CD4-positive, CD25-positive, alpha-beta regulatory T cell (primary cell): ENCODE measurements around the gene DLGAP4. TPM values are rescaled to one million over a fixed set of nuclear protein-coding genes. Genes with fewer than 3 reads are reported as not detected.

ENCODE experiments used
- ATAC-seq, 2 donors: fragments of 150-1000 bp; cut with Tn5 transposase; one replicate each; pipeline ENCODE4 v1.10.0; 2021; ENCODE audit warnings: low read depth in 2 of 2, moderate number of reproducible peaks in 2 of 2, moderate library complexity in 1 of 2
- DNase-seq, 3 donors: peaks; one replicate each; pipeline versions ENCODE4 v3.0.0 to v3.0.0-alpha.2; 2012 to 2022; ENCODE audit warnings: mixed read lengths in 1 of 3
- H3K27ac ChIP-seq: one replicate; pipeline ENCODE4 v1.7.0; 2013; ENCODE audit warnings: mild to moderate bottlenecking, low read length; ENCODE audit not compliant: insufficient read depth, poor library complexity, severe bottlenecking
- H3K27me3 ChIP-seq: one replicate; pipeline ENCODE4 v1.7.0; 2013; ENCODE audit warnings: low read length; ENCODE audit not compliant: control insufficient read depth, insufficient read depth
- H3K36me3 ChIP-seq: one replicate; pipeline ENCODE4 v1.7.0; 2013; ENCODE audit warnings: mild to moderate bottlenecking, low read length, moderate library complexity; ENCODE audit not compliant: control insufficient read depth, insufficient read depth
- H3K4me1 ChIP-seq: 2 replicates; pipeline ENCODE4 v1.7.0; 2013; ENCODE audit warnings: mild to moderate bottlenecking, low read length; ENCODE audit not compliant: insufficient read depth, control insufficient read depth, poor library complexity, severe bottlenecking
- H3K4me3 ChIP-seq: one replicate; pipeline ENCODE4 v1.7.0; 2013; ENCODE audit warnings: low read depth, mild to moderate bottlenecking, low read length, moderate library complexity
- H3K9me3 ChIP-seq, 2 experiments: 1 replicate in 1 of 2; 2 replicates in 1 of 2; pipeline ENCODE4 v1.7.0; 2013; ENCODE audit warnings: low read length in 2 of 2, mild to moderate bottlenecking in 1 of 2, moderate library complexity in 1 of 2; ENCODE audit not compliant: control insufficient read depth in 2 of 2
- H3K27ac Mint-ChIP-seq, 3 donors: one replicate each; pipeline ENCODE4 v1.8.0; 2020 to 2022; ENCODE audit warnings: mild to moderate bottlenecking in 3 of 3, mixed read lengths in 3 of 3, moderate library complexity in 2 of 3
- H3K27me3 Mint-ChIP-seq: one replicate; pipeline ENCODE4 v1.8.0; 2022; ENCODE audit warnings: mild to moderate bottlenecking, mixed read lengths
- H3K36me3 Mint-ChIP-seq: one replicate; pipeline ENCODE4 v1.8.0; 2020; ENCODE audit warnings: mixed read lengths
- H3K4me1 Mint-ChIP-seq, 4 donors: one replicate each; pipeline ENCODE4 v1.8.0; 2020 to 2022; ENCODE audit warnings: mixed read lengths in 4 of 4, mild to moderate bottlenecking in 1 of 4
- H3K4me3 Mint-ChIP-seq, 4 donors: one replicate each; pipeline ENCODE4 v1.8.0; 2020 to 2022; ENCODE audit warnings: mild to moderate bottlenecking in 4 of 4, mixed read lengths in 4 of 4, moderate library complexity in 3 of 4
- H3K9me3 Mint-ChIP-seq, 7 donors: one replicate each; pipeline ENCODE4 v1.8.0; 2020 to 2022; ENCODE audit warnings: mixed read lengths in 7 of 7, mild to moderate bottlenecking in 3 of 7, moderate library complexity in 2 of 7
- polyA plus RNA-seq, 4 donors: library from polyadenylated mRNA; unstranded; fragments of 300-500 nt; fragmentation: Illumina TruSeq; gene quantifications; one replicate each; pipeline ENCODE4 v1.2.3, GENCODE V29; 2021
- total RNA-seq: library from RNA; stranded (reverse); gene quantifications from one replicate; pipeline ENCODE4 v1.2.3, GENCODE V29; 2022

The DLGAP4 gene
- total and polyA plus RNA-seq, 5 donors from 2014 or later: 10.8 to 43.5 (median 14.7) TPM

- H3K4me3 ChIP-seq: no peak overlapping the region
- H3K27ac ChIP-seq: no peak overlapping the region
- Mint-ChIP-seq H3K4me1 (peaks cover 0 to 48% (median 21%) of the 10 kb centered on the region in 4 donors), H3K9me3 (no peaks in the 10 kb centered on the region), H3K36me3 (peaks cover 14% of the 10 kb centered on the region), H3K4me3 (no peak overlapping the region), H3K27ac (peak overlapping the region in 2 of 3 donors; percentile 62 to 76), H3K27me3 (no peaks in the 10 kb centered on the region)
- DNase-seq (no peak), ATAC-seq (no peak)
- H3K9me3 ChIP-seq: no peaks in the 10 kb centered on the region
- peaks cover 3% of the 10 kb centered on the region for H3K36me3 ChIP-seq
- H3K27me3 ChIP-seq: no peaks in the 10 kb centered on the region
- H3K4me1 ChIP-seq: no peaks in the 10 kb centered on the region
These were observed 177.2 kb downstream of the DLGAP4 start for GRCh38 chr20:36483209-36483918.

DNA sequence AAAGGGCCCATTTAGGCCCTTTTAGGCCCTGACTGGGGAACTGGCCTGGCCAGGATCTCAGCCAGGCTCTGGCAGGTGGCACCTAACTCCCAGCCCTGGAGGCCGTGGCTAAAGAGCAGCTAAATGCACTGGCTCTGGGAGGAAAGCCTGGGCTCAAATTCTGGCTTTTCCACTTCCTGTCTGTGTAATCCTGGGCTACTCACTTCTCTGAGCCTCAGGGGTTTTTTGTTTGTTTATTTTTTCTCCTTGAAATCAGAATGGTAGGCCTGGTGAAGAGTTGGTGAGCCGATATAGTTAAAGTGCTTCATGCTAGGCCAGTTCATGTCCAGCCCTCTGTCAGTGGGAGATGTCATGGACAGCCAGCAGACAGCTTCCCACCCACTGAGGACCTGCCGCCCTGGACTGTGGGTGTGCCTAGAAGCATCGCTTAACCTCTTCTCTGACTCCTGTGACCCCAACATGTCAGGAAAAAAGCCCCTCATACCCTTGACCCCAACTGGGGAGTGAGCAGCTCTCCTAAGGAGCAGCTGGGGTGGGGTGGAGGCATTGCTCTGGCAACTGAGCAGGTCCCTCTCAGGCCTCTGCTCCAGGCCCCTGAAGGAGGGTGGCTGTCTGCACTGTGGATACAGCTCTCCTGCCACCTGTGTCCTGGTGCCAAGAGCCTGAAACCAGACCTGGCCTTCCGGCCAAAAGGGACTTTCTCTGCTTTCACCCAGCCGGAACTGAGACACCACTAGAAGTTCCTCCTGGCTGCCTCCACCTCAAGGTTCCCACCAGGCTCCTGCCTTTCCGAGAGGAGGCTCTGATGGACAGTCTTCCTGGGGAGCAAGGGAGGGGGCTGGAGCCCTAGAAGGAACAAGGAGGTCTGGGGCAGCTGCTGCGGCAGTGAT, 178.0 kb downstream of the DLGAP4 start:
- peaks cover 0 to 44% (median 18%) of the 10 kb centered on the region in 4 donors for H3K4me1 Mint-ChIP-seq
- H3K27me3 Mint-ChIP-seq: no peaks in the 10 kb centered on the region
- DNase-seq (no peak), ATAC-seq (no peak)
- Histone ChIP-seq H3K4me1 (no peaks in the 10 kb centered on the region), H3K27ac (no peak overlapping the region), H3K4me3 (no peak overlapping the region), H3K36me3 (peaks cover 3% of the 10 kb centered on the region), H3K27me3 (no peaks in the 10 kb centered on the region), H3K9me3 (no peaks in the 10 kb centered on the region)
- no peak overlapping the region for H3K27ac Mint-ChIP-seq
- H3K36me3 Mint-ChIP-seq: peaks cover 9% of the 10 kb centered on the region
- no peak overlapping the region for H3K4me3 Mint-ChIP-seq
- H3K9me3 Mint-ChIP-seq: no peaks in the 10 kb centered on the region

- Mint-ChIP-seq H3K36me3 (peaks cover 9% of the 10 kb centered on the region), H3K27ac (no peak overlapping the region), H3K4me1 (peaks cover 0 to 42% (median 20%) of the 10 kb centered on the region in 4 donors), H3K4me3 (no peak overlapping the region), H3K9me3 (no peaks in the 10 kb centered on the region), H3K27me3 (no peaks in the 10 kb centered on the region)
- no peak for ATAC-seq
- no peaks in the 10 kb centered on the region for H3K4me1 ChIP-seq
- no peak overlapping the region for H3K27ac ChIP-seq
- no peaks in the 10 kb centered on the region for H3K9me3 ChIP-seq
- H3K27me3 ChIP-seq: no peaks in the 10 kb centered on the region
- no peak for DNase-seq
- no peak overlapping the region for H3K4me3 ChIP-seq
- H3K36me3 ChIP-seq: peaks cover 3% of the 10 kb centered on the region
These were observed 179.1 kb downstream of the DLGAP4 start for GRCh38 chr20:36485286-36485685.

DNA sequence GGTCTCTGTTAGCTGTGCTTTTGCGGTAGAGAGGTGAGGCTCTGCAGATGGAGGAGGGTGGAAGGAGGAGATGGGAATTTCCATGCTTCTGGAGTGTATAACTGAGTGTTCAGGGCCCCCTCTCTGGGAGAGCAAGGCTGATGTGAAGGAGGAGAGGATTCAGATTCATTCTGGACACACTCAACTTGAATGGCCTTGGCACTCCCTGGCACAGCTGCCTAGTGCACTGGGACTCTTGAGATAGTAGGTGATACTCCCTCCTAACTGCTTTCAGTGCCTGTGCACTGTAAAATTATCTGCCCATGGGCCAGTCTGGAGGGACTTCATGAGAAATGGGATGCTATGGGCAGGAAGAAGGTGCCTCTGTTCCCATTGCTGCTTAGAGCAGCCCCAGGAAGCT, 180.9 kb downstream of the DLGAP4 start:
- peak overlapping the region in 1 of 3 donors; percentile 67 for H3K27ac Mint-ChIP-seq

GRCh38 chr20:36490191-36490590, 184.1 kb downstream of the DLGAP4 start:
- Mint-ChIP-seq H3K27ac (peak overlapping the region in 2 of 3 donors; percentile 26 to 79), H3K9me3 (no peaks in the 10 kb centered on the region), H3K4me3 (no peak overlapping the region), H3K36me3 (peaks cover 5% of the 10 kb centered on the region), H3K4me1 (peaks cover 0 to 64% (median 36%) of the 10 kb centered on the region in 4 donors), H3K27me3 (no peaks in the 10 kb centered on the region)
- ATAC-seq (no peak), DNase-seq (no peak)
- H3K36me3 ChIP-seq: peaks cover 4% of the 10 kb centered on the region
- no peaks in the 10 kb centered on the region for H3K9me3 ChIP-seq
- no peak overlapping the region for H3K4me3 ChIP-seq
- H3K27ac ChIP-seq: no peak overlapping the region
- H3K27me3 ChIP-seq: no peaks in the 10 kb centered on the region
- H3K4me1 ChIP-seq: peaks cover 24% of the 10 kb centered on the region

More for the DNA sequence above, 180.9 kb downstream of the DLGAP4 start:
- no peak for DNase-seq
- Histone ChIP-seq H3K36me3 (peaks cover 3% of the 10 kb centered on the region), H3K4me1 (peaks cover 11% of the 10 kb centered on the region), H3K9me3 (no peaks in the 10 kb centered on the region), H3K27ac (no peak overlapping the region), H3K27me3 (no peaks in the 10 kb centered on the region), H3K4me3 (no peak overlapping the region)
- Mint-ChIP-seq H3K4me3 (no peak overlapping the region), H3K27me3 (no peaks in the 10 kb centered on the region), H3K9me3 (no peaks in the 10 kb centered on the region), H3K36me3 (peaks cover 5% of the 10 kb centered on the region), H3K4me1 (peaks cover 0 to 40% (median 24%) of the 10 kb centered on the region in 4 donors)
- no peak for ATAC-seq

DNA sequence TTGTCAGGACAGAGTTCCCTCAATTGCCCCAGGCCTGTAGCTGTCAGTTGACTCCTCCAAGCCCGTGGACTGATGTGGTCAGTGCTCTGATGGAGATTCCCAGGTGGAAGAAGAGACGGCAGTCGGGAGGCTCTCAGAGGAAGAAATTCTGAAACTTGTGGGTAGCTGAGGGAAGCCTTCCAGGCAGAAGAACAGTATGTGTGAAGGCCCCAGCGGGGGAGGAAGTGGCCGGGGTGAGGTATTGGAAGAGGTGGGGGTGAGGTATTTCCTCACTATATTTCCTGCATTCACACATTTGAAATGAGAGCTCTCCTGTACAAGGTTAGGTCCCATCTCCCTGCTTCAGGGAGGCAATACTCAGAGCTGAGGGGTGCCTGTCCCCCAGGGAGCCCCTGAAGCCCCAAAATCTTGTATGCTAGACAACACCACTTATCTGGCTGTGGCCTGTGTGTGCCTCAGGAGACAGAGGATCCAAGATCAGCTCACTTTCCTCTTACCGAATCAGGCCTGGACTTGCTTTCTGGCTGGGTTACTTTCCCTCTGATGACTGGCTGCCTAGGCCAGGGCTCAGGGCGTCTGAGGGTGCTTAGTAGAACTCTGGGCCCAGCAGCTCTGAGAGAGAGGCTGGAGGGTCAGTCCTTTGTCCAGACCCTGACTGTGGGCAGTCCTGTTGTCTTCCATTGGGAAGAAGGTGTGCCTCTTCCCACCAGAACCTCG, 185.9 kb downstream of the DLGAP4 start:
- H3K4me3 ChIP-seq: peak overlapping the region; percentile 46
- H3K4me3 Mint-ChIP-seq: peak overlapping the region; percentile 1 to 80 (median 69)
- H3K36me3 Mint-ChIP-seq: peaks cover 1% of the 10 kb centered on the region
- H3K27me3 ChIP-seq: no peaks in the 10 kb centered on the region
- H3K9me3 Mint-ChIP-seq: no peaks in the 10 kb centered on the region
- ATAC-seq (peak; percentile 92 to 93), DNase-seq (peak in 2 of 3 donors; percentile 58 to 77)
- H3K4me1 ChIP-seq: peaks cover 24% of the 10 kb centered on the region
- H3K36me3 ChIP-seq: peaks cover 13% of the 10 kb centered on the region
- H3K4me1 Mint-ChIP-seq: peaks cover 0 to 52% (median 29%) of the 10 kb centered on the region in 4 donors
- no peaks in the 10 kb centered on the region for H3K9me3 ChIP-seq
- peak overlapping the region; percentile 77 for H3K27ac ChIP-seq
- no peaks in the 10 kb centered on the region for H3K27me3 Mint-ChIP-seq
- peak overlapping the region; percentile 66 to 96 (median 92) for H3K27ac Mint-ChIP-seq

DNA sequence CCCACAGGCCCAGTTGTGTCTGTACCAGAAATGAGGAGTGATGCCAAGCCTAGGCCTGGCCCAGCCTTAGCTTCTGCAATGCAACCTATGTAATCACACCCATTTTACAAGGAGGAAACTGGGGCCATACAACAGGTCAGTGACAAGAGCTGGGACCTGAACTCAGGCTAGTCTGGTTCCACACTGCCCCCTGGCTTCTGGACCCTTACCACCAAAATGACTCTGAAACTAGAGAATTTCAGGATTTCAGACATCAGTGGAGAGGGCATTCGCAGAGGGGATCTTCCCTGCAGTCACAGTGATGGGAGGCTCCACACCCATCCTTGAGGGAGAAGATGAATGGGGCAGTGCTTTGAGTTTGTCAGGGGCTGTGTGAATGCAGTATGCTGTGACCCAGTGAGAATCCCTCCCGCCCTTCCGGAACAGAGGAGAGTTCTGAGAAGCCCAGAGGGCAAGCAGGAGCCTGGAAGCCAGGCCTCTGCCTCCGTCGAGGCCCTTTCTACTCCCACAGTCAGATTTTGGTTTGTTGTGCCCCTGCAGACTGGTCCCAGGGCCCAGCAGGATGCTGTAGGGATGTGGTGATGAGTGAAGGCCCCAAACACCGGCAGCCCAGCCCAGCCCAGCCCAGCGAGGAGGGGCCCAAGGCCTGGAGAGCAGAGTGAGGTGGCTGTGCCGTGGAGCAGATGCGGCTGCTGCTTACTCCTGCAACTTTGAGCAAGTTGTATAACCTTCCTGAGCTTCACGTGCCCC, 187.1 kb downstream of the DLGAP4 start:
- no peaks in the 10 kb centered on the region for H3K9me3 ChIP-seq
- no peak for ATAC-seq
- peaks cover 24% of the 10 kb centered on the region for H3K4me1 ChIP-seq
- Mint-ChIP-seq H3K4me3 (peak overlapping the region in 1 of 4 donors; percentile 25), H3K36me3 (peaks cover 6% of the 10 kb centered on the region), H3K9me3 (no peaks in the 10 kb centered on the region), H3K27ac (peak overlapping the region in 2 of 3 donors; percentile 55 to 92), H3K27me3 (no peaks in the 10 kb centered on the region), H3K4me1 (peaks cover 0 to 47% (median 29%) of the 10 kb centered on the region in 4 donors)
- H3K27me3 ChIP-seq: no peaks in the 10 kb centered on the region
- H3K27ac ChIP-seq: peak overlapping the region; percentile 77
- DNase-seq: no peak
- H3K4me3 ChIP-seq: no peak overlapping the region
- H3K36me3 ChIP-seq: peaks cover 24% of the 10 kb centered on the region
